WTC11 (cell line): Measurements from ENCODE around the gene RBM19. TPM values are rescaled to one million over a fixed set of nuclear protein-coding genes. Genes with fewer than 3 reads are reported as not detected.
"Not testable (repeated sequence)": the region's sequence is repeated elsewhere in the genome, so short reads cannot be mapped to it uniquely, and the experiment has no call there.

Source experiments
- ATAC-seq: fragments of 200-7000 bp; cut with Tn5 transposase; 2 replicates; pipeline ENCODE4 v1.10.0; 2021; ENCODE audit warnings: mild to moderate bottlenecking, moderate library complexity
- CTCF ChIA-PET: fragments of 300-600 bp; sonication (Branson Sonifier 250); formaldehyde crosslinking; loops from one replicate; lab custom pipeline; 2021; ENCODE audit warnings: antibody characterized with exemption; lab: Charles Lee
- POLR2A ChIA-PET: fragments of 350-600 bp; sonication (Branson Sonifier 250); formaldehyde crosslinking; loops from one replicate; lab custom pipeline; 2021; ENCODE audit warnings: antibody characterized with exemption; lab: Charles Lee
- DNase-seq: peaks from one replicate; pipeline ENCODE4 v3.0.0; 2021; ENCODE audit warnings: low spot score
- H3K27ac Mint-ChIP-seq: 2 replicates; pipeline ENCODE4 v1.8.0; 2021; ENCODE audit warnings: mixed read lengths
- H3K27me3 Mint-ChIP-seq: 2 replicates; pipeline ENCODE4 v1.8.0; 2021; ENCODE audit warnings: low read depth, mild to moderate bottlenecking, moderate library complexity, mixed read lengths
- H3K36me3 Mint-ChIP-seq: 2 replicates; pipeline ENCODE4 v1.8.0; 2021; ENCODE audit warnings: mixed read lengths
- H3K4me1 Mint-ChIP-seq: 2 replicates; pipeline ENCODE4 v1.8.0; 2022; ENCODE audit warnings: mixed read lengths
- H3K4me3 Mint-ChIP-seq: 2 replicates; pipeline ENCODE4 v1.8.0; 2021; ENCODE audit warnings: mild to moderate bottlenecking, moderate library complexity, mixed read lengths
- H3K9me3 Mint-ChIP-seq: 2 replicates; pipeline ENCODE4 v1.8.0; 2021; ENCODE audit warnings: mixed read lengths
- ATF6 ChIP-seq: sonication (generic); formaldehyde crosslinking; IDR thresholded peaks from 2 replicates; pipeline ENCODE4 v1.8.1; 2023; ENCODE audit warnings: mild to moderate bottlenecking, missing genetic modification reagents
- CREM ChIP-seq: sonication (generic); formaldehyde crosslinking; IDR thresholded peaks from 2 replicates; pipeline ENCODE4 v1.8.1; 2022; ENCODE audit warnings: mild to moderate bottlenecking, missing genetic modification reagents, moderate library complexity
- ELF4 ChIP-seq: sonication (generic); formaldehyde crosslinking; IDR thresholded peaks from 2 replicates; pipeline ENCODE4 v1.8.1; 2022; ENCODE audit warnings: low read depth, mild to moderate bottlenecking, moderate library complexity, missing genetic modification reagents
- HMGXB4 ChIP-seq: sonication (generic); formaldehyde crosslinking; IDR thresholded peaks from 2 replicates; pipeline ENCODE4 v1.8.1; 2023; ENCODE audit warnings: mild to moderate bottlenecking, moderate library complexity, missing genetic modification reagents
- NFYB ChIP-seq: sonication (generic); formaldehyde crosslinking; conservative IDR thresholded peaks from 2 replicates; pipeline ENCODE4 v1.8.0; 2022; ENCODE audit warnings: low read depth, missing genetic modification reagents
- TCF7 ChIP-seq: sonication (generic); formaldehyde crosslinking; IDR thresholded peaks from 2 replicates; pipeline ENCODE4 v1.8.0; 2022; ENCODE audit warnings: mild to moderate bottlenecking, low read depth, missing genetic modification reagents, moderate library complexity
- TP53 ChIP-seq: sonication (generic); formaldehyde crosslinking; IDR thresholded peaks from 2 replicates; pipeline ENCODE4 v1.8.1; 2023; ENCODE audit warnings: mild to moderate bottlenecking, missing genetic modification reagents
- USF2 ChIP-seq: sonication (generic); formaldehyde crosslinking; IDR thresholded peaks from 2 replicates; pipeline ENCODE4 v1.8.1; 2023; ENCODE audit warnings: mild to moderate bottlenecking, missing genetic modification reagents, moderate library complexity
- ZNF232 ChIP-seq: sonication (generic); formaldehyde crosslinking; IDR thresholded peaks from 2 replicates; pipeline ENCODE4 v1.8.0; 2022; ENCODE audit warnings: mild to moderate bottlenecking, missing genetic modification reagents
- ZNF396 ChIP-seq: fragments of 250-450 bp; sonication (Bioruptor Pico); IDR thresholded peaks from 2 replicates; pipeline ENCODE4 v1.8.0; 2021; ENCODE audit warnings: mild to moderate bottlenecking, moderate library complexity, borderline replicate concordance
- total RNA-seq: library from RNA; stranded (reverse); gene quantifications from 3 replicates; pipeline ENCODE4 v1.2.3, GENCODE V29; 2021
- TF ChIP-seq, protein P1 (sequence below): sonication (generic); formaldehyde crosslinking; conservative IDR thresholded peaks from 2 replicates; pipeline ENCODE4 v1.8.1; 2022; ENCODE audit warnings: mild to moderate bottlenecking, missing genetic modification reagents
- TF ChIP-seq, protein P2 (sequence below): fragments of 250-450 bp; sonication (Bioruptor Pico); conservative IDR thresholded peaks from 2 replicates; pipeline ENCODE4 v1.9.0; 2021; ENCODE audit warnings: mild to moderate bottlenecking

The RBM19 gene
- total RNA-seq, 1 experiment from 2014 or later: 60.1 TPM

GRCh38 chr12:113994051-113994450 lies 27.9 kb upstream of the RBM19 start:
- no peaks in the 10 kb centered on the region for H3K9me3 Mint-ChIP-seq
- DNase-seq: no peak
- no peaks in the 10 kb centered on the region for H3K36me3 Mint-ChIP-seq
- ATAC-seq: no peak
- H3K4me3 Mint-ChIP-seq: no peak overlapping the region
- H3K27me3 Mint-ChIP-seq: peaks cover 11% of the 10 kb centered on the region
- no peak overlapping the region for H3K27ac Mint-ChIP-seq
- peaks cover 5% of the 10 kb centered on the region; the same call in 1 of the 2 replicates for H3K4me1 Mint-ChIP-seq
- ChIA-PET CTCF (interaction anchor here (3.7 kb wide), 1 partner anchor 13 kb away, joined by 79 read pairs; no protein-coding TSS in a partner anchor), POLR2A (no interaction called here)
- TF ChIP-seq NFYB (CRISPR knock-in tag) (no peak), HMGXB4 (CRISPR knock-in tag) (no peak), USF2 (CRISPR knock-in tag) (no peak), ZNF232 (CRISPR knock-in tag) (no peak), CREM (CRISPR knock-in tag) (no peak), ELF4 (CRISPR knock-in tag) (no peak), TCF7 (no peak)
- TF ChIP-seq, all 79 proteins: peak for 0

GRCh38 chr12:113992751-113993150 lies 26.6 kb upstream of the RBM19 start:
- H3K27ac Mint-ChIP-seq, ATAC-seq, DNase-seq, H3K36me3 Mint-ChIP-seq, H3K4me1 Mint-ChIP-seq, H3K9me3 Mint-ChIP-seq, H3K4me3 Mint-ChIP-seq: not testable (repeated sequence)
- CTCF ChIA-PET: interaction anchor here (1.0 to 1.2 kb wide), 2 partner anchors 12 to 516 kb away, joined by 4 read pairs; no protein-coding TSS in a partner anchor
- POLR2A ChIA-PET: interaction anchor here (1.1 kb wide), 1 partner anchor 32 kb away, joined by 3 read pairs; no protein-coding TSS in a partner anchor
- peaks cover 14% of the 10 kb centered on the region for H3K27me3 Mint-ChIP-seq

- ChIA-PET CTCF (interaction anchor here (0.5 to 2.6 kb wide), 3 partner anchors 11 to 611 kb away, joined by 3 to 18 read pairs (median 4); no protein-coding TSS in a partner anchor), POLR2A (interaction anchor here (1.1 kb wide), 1 partner anchor 33 kb away, joined by 3 read pairs; no protein-coding TSS in a partner anchor)
- peaks cover 5% of the 10 kb centered on the region; the same call in 1 of the 2 replicates for H3K4me1 Mint-ChIP-seq
- ATAC-seq (no peak), DNase-seq (no peak)
- H3K36me3 Mint-ChIP-seq: no peaks in the 10 kb centered on the region
- no peaks in the 10 kb centered on the region for H3K9me3 Mint-ChIP-seq
- TF ChIP-seq TCF7 (no peak), ZNF396 (CRISPR knock-in tag) (no peak), ATF6 (CRISPR knock-in tag) (no peak), TP53 (CRISPR knock-in tag) (no peak)
- TF ChIP-seq, protein P1, sequence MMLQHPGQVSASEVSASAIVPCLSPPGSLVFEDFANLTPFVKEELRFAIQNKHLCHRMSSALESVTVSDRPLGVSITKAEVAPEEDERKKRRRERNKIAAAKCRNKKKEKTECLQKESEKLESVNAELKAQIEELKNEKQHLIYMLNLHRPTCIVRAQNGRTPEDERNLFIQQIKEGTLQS (CRISPR knock-in tag): no peak
- TF ChIP-seq, protein P2, sequence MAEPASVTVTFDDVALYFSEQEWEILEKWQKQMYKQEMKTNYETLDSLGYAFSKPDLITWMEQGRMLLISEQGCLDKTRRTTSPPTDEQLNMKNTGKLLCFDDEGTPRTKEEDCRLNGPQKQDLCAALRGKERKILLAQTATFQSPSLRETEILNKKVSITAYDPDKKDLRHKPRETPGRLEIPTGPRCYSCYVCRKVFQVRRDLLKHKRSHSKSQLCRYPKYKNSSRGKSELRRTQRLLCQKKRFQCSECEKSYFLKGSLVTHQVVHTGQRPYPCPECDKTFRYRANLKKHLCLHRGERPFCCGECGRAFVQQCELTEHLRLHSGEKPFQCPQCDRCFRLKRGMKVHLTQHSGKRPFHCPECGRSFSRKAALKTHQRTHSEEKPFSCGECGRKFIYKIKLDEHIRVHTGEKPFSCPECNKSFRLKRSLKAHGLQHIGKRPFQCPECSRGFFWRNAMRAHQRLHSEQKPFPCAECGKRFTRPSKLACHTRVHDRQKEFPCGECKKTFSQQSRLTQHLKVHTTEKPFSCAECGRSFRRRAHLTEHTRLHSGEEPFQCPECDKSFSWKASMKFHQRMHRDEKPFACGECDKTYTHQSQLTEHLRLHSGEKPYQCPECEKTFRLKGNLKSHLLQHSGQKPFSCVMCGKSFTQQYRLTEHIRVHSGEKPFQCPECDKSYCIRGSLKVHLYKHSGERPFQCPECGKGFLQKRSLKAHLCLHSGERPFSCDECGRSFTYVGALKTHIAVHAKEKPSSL: no peak
- no peak overlapping the region for H3K27ac Mint-ChIP-seq
- H3K27me3 Mint-ChIP-seq: peaks cover 13% of the 10 kb centered on the region
- H3K4me3 Mint-ChIP-seq: no peak overlapping the region
Observed at GRCh38 chr12:113991224-113992044, 25.3 kb upstream of the RBM19 start.
